WERI-Rb-1 (cell line): ENCODE measurements around the gene GALNTL6.

Experiments used
- DNase-seq: peaks from one replicate; pipeline ENCODE4 v3.0.0-alpha.2; 2020
- H3K27ac ChIP-seq: fragments of 250-450 bp; sonication (Bioruptor Pico); 2 replicates; pipeline ENCODE4 v1.5.1; 2020; ENCODE audit warnings: mild to moderate bottlenecking, moderate library complexity
- H3K27me3 ChIP-seq: fragments of 250-450 bp; sonication (Bioruptor Pico); 2 replicates; pipeline ENCODE4 v1.5.1; 2021; ENCODE audit warnings: mild to moderate bottlenecking, low read depth, moderate library complexity; ENCODE audit not compliant: insufficient read depth, severe bottlenecking
- H3K36me3 ChIP-seq: fragments of 250-450 bp; sonication (Bioruptor Pico); 2 replicates; pipeline ENCODE4 v1.5.1; 2020; ENCODE audit warnings: mild to moderate bottlenecking, moderate library complexity
- H3K4me3 ChIP-seq: 2 replicates; pipeline ENCODE4 v1.5.1; 2011; ENCODE audit warnings: low read depth, mild to moderate bottlenecking, control low read depth, low read length
- H3K9me3 ChIP-seq: fragments of 250-450 bp; sonication (Bioruptor Pico); 2 replicates; pipeline ENCODE4 v1.5.1; 2021; ENCODE audit warnings: mild to moderate bottlenecking, moderate library complexity; ENCODE audit not compliant: severe bottlenecking
- TF ChIP-seq, protein P1 (sequence below): IDR thresholded peaks from 2 replicates; pipeline ENCODE4 v1.5.1; 2011; ENCODE audit warnings: low read depth, mild to moderate bottlenecking, control low read depth, inconsistent platforms, low read length

The GALNTL6 gene

GRCh38 chr4:171793723-171794122, 19.5 kb upstream of the GALNTL6 start:
- no peak overlapping the region for H3K27ac ChIP-seq
- TF ChIP-seq, protein P1, sequence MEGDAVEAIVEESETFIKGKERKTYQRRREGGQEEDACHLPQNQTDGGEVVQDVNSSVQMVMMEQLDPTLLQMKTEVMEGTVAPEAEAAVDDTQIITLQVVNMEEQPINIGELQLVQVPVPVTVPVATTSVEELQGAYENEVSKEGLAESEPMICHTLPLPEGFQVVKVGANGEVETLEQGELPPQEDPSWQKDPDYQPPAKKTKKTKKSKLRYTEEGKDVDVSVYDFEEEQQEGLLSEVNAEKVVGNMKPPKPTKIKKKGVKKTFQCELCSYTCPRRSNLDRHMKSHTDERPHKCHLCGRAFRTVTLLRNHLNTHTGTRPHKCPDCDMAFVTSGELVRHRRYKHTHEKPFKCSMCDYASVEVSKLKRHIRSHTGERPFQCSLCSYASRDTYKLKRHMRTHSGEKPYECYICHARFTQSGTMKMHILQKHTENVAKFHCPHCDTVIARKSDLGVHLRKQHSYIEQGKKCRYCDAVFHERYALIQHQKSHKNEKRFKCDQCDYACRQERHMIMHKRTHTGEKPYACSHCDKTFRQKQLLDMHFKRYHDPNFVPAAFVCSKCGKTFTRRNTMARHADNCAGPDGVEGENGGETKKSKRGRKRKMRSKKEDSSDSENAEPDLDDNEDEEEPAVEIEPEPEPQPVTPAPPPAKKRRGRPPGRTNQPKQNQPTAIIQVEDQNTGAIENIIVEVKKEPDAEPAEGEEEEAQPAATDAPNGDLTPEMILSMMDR, result no peak
- H3K36me3 ChIP-seq, result no peaks in the 10 kb centered on the region
- H3K27me3 ChIP-seq, result no peaks in the 10 kb centered on the region
- H3K4me3 ChIP-seq, result no peak overlapping the region
- DNase-seq, result no peak
- no peaks in the 10 kb centered on the region for H3K9me3 ChIP-seq

DNA sequence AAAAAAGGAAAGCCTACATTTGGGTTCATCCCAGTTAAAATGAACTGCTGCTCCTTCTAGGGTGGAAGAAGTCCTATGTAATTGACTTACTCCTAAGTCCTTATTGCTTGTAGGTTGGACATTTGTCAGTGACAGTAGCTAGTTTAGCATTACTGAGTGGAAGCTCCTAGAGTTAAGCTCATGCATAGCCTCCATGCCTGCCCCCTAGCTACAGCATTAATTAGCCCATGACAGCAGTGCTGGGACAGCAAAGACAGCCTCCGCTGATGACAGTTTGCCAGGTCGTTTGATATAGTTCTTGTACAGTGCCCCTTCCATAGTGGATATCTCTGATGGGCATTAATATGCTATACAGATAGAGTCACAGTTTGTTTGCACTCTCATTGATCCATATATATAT, 18.7 kb upstream of the GALNTL6 start:
- no peak overlapping the region for H3K4me3 ChIP-seq
- no peaks in the 10 kb centered on the region for H3K9me3 ChIP-seq
- DNase-seq, result peak; percentile 14
- H3K27ac ChIP-seq, result no peak overlapping the region
- H3K36me3 ChIP-seq, result no peaks in the 10 kb centered on the region
- H3K27me3 ChIP-seq, result no peaks in the 10 kb centered on the region
- TF ChIP-seq, protein P1, result no peak; the same call in 1 of the 2 replicates

GRCh38 chr4:171809854-171810253, 3.4 kb upstream of the GALNTL6 start:
- Histone ChIP-seq H3K27ac (no peak overlapping the region), H3K9me3 (peaks cover 4% of the 10 kb centered on the region), H3K4me3 (no peak overlapping the region), H3K36me3 (no peaks in the 10 kb centered on the region), H3K27me3 (no peaks in the 10 kb centered on the region)
- DNase-seq, result no peak
- TF ChIP-seq, protein P1, result no peak

- H3K4me3 ChIP-seq, result peak overlapping the region; percentile 82
- H3K9me3 ChIP-seq, result peaks cover 4% of the 10 kb centered on the region
- DNase-seq, result no peak
- H3K36me3 ChIP-seq, result no peaks in the 10 kb centered on the region
- TF ChIP-seq, protein P1, result no peak
- peak overlapping the region; percentile 64 for H3K27ac ChIP-seq
- no peaks in the 10 kb centered on the region for H3K27me3 ChIP-seq
Measured at GRCh38 chr4:171812333-171812664, 905 bp upstream of the GALNTL6 start.

- no peaks in the 10 kb centered on the region for H3K36me3 ChIP-seq
- peak; percentile 17 for DNase-seq
- TF ChIP-seq, protein P1, result no peak
- peak overlapping the region; percentile 82 for H3K4me3 ChIP-seq
- H3K27ac ChIP-seq, result no peak overlapping the region
- H3K27me3 ChIP-seq, result no peaks in the 10 kb centered on the region
- H3K9me3 ChIP-seq, result peaks cover 4% of the 10 kb centered on the region
Measured at GRCh38 chr4:171813526-171814250, 484 bp downstream of the GALNTL6 start.

DNA sequence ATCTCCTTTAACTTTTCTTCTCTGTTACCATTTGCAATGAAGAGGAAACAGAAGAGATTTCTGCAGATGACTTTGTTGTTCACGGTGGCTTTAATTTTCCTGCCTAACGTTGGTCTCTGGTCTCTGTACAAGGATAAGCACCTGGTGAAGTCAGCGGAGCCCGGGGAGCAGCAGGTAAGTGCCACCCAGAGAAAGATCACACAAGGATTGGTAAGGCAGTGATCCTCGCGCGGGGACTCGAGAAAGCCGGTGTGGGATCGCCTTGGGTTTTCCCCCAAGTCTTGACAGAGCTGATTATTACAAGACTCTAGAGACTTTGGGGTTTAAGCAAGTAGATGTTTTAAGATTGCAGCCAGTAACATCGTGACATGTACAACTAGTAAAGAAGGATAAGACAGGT, 1.3 kb downstream of the GALNTL6 start:
- Histone ChIP-seq H3K27ac (no peak overlapping the region), H3K36me3 (no peaks in the 10 kb centered on the region), H3K27me3 (no peaks in the 10 kb centered on the region), H3K4me3 (no peak overlapping the region), H3K9me3 (peaks cover 4% of the 10 kb centered on the region)
- DNase-seq, result no peak
- TF ChIP-seq, protein P1, result no peak
